CD4-positive, alpha-beta T cell treated with Interleukin-6 at 100 ng/mL for 8 hours (primary cell): ENCODE measurements around the gene AUTS2.

Experiments used
- DNase-seq: peaks from one replicate; pipeline ENCODE4 v3.0.0-alpha.2; 2020; ENCODE audit warnings: mixed read lengths, low spot score

AUTS2 gene

DNA sequence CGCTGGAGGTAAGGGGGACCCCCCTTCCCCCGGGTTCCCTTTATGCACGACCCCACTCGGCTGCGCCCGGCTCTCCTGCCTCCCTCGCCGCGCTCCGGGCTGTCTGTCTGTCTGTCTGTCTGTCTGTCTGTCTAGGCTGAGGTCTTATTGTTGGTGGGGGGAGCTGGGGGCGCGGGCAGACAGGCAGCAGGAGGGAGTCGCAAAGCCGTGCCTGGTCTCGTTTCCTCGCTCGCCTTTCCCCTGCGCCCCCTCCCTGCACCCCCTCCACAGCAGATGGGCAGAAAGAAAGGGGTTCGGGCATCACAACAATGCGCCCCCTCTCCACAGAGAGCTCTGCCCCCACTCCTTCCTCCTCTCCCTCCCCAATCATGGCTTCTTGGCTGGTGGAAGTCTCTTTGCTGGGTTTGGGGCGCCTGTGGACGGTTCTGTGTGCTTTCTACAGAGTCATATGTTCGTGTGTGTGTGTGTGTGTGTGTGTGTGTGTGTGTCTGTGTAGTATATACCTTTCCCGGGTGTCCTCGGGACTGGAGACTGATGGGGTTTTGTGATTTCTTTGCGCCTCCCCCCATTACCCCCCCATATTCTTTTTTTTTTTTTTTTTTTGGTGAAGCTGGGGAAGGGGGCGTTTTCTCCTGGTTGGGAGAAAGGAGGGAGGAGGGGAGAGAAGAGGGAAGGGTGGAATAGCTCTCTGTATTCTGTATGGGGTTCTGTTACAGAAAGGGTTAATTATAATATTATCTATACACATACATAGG lies 1.9 kb downstream of the AUTS2 start:
- DNase-seq = no peak

DNA sequence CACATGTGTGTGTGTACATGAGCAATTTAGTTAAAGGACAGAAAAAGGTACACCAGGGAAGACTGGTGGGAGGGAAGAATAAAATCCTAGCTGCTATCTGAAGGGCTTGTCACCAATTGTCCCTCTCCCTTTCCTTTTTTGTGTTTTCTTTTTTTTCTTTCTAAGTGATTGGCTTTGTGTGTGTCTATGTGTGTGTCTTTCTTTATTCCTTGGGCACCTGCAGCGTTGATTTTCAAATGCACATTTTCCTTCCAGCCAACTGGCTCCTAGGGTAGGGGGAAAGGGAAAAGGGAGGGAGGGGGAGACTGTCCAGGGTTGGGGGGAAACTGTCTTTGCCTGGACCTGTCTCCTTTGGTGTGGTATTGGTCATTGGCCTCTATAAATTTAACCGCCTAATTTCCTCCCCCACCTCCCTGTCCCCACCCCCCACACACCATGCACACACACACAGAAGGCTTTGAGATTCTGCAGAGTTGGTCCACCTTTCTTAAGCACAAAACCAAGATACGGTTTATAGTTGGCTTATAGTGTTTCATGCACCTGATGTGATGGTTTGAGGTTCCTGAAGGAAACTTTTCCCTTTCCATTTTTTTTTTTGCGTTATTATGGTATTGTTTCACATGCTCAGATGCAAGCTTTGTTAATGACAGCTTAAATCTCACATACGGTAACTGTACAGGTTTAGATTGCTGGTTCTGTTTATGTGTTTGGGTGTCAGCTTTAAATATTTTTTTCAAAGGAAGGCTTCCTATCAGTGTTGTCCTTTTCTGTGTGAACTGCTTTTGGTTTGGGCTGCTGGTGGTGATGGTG lies 2.6 kb downstream of the AUTS2 start:
- DNase-seq = no peak

DNA sequence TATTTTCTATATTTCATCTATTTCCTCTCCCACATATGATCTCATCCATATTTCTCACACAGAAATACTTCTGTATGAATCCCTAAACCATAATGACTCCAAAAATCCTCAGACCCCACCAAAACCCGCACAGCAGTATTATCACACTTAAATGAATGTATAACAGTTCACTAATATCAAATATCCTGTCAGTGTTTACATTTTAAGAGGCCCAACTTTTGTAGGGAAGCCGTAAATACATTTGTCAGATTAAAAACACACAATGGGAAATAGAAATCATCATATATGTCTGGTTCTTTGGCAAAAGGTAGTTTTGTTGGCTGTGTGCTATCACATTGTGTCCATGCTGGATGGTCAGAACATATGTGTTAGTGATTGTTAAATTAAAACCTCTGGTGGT lies 4.2 kb downstream of the AUTS2 start:
- DNase-seq = no peak

DNA sequence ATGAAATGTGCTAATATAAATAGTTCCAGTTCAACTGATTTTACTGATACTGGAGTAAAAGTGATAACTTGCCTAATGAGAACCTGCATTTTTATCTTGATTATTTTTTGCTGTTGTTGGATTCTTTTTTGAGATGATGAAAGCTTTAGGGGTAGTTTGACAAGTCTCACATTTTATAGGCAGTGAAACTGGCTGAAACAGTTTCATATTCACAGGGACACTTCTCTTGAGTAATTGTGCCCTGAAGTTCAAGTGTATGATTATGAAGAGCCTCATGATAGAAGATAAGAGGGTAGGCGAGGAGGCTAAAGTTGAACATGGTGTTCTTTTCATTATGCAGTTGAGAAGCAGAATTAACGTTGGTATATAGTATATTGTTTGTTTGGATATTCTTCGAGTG lies 5.1 kb downstream of the AUTS2 start:
- DNase-seq = no peak

DNA sequence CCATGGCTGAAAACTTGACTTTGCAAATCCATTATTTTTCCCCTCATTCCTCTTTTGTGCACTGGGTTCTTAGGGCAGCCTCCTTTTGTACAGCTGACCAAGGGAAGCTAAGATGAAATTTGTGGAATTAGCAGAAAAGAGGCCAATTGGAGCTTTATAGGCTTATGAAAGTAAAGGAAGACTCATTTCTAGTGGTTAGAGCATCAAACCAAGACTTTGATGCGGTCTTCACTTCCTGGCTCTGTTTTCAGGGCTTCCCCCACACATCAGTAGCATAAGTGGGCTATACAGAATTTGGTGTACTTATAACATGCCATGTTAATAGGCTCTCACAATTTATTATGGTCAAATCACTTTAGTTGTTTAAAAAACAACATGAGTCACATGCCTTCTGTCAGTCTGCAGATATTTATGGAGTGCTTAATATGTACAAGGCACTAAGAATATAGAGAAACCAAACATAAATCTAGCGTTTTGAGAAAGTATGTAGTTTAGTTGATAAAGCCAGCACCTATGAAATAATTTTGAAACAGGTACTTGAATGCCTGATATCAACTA lies 5.7 kb downstream of the AUTS2 start:
- DNase-seq = peak; percentile 14

GRCh38 chr7:69605070-69605469 lies 6.8 kb downstream of the AUTS2 start:
- DNase-seq = no peak

DNA sequence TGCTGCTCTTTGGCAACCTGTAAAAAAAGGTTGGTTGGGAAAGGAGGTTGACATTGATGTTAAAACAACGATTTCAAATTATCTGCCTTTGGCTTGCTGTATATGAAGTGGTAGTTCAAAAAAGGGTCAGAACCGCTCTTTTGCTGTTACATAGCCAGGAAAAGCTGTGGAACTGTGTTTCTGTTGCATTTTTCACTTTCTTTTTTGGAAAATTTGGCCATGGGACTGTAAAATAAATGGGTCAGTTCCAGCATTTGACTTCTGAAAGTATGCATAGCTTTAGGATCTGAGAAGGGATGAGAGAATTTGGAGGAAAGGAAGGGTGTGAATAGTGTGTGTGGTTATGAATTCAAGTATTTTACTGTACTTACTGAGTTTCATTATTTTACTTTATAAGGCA lies 7.3 kb downstream of the AUTS2 start:
- no peak for DNase-seq

GRCh38 chr7:69608049-69608448 lies 9.8 kb downstream of the AUTS2 start:
- DNase-seq = no peak

GRCh38 chr7:69608878-69609277 lies 10.6 kb downstream of the AUTS2 start:
- no peak for DNase-seq

DNA sequence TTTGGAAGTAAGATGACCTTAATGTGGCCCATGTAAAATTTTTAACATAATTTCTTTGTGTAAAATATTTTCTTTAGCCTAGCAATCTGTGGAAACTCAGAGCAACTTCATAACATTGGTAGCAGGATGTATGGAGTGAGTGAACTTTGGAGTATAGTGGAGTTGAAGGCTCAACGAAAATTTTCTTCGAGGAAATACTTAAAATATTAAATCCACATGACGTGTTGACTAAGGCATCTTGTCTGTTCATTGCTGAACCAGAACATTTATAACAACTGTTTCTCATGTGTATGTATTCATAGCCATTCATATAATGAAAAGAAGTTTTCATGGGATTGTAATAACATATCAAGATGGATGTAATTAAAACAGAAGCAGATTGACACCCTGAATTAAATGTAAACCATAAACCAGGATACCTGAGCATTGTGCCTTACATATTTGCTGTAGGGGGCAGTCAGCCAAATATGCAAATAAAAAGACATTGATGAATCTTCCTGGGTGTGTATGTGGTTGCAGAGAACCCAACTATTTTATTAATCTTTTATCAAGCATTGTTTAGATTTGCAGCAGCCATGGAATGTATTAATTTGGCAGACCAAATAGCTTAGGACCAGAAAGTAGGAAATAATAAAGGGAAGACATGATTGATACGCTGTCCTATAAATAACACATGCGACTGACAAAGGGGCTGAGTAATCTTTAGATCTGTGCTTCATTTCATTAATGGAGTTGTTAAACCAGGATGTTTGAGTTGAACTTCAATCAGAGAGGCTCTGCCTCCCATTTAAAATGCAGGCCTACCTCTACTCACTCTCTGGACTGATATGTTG lies 11.5 kb downstream of the AUTS2 start:
- DNase-seq = no peak

- no peak for DNase-seq
Observed at GRCh38 chr7:69610374-69611084, 12.3 kb downstream of the AUTS2 start.

GRCh38 chr7:69612981-69613380 lies 14.7 kb downstream of the AUTS2 start:
- DNase-seq = no peak

DNA sequence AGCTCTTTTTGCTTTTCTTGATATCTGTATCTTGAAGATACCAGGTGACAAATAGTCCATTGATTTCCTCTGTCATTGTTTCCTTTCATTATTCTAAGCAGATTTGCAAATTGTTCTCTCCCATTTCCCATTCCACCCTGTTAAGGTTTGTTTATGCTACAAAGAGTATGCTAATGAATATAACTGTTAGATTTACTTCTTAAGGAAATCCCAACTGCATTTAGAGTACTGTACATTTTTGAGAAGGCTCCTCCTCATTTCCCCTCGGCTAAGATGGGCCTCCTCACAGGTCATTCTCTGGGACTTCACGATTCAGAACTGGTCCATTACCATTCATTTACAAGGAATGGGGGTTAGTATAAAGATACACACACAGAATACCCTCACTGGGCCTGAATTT lies 15.6 kb downstream of the AUTS2 start:
- no peak for DNase-seq

GRCh38 chr7:69615685-69616084 lies 17.4 kb downstream of the AUTS2 start:
- no peak for DNase-seq

GRCh38 chr7:69617364-69617763 lies 19.1 kb downstream of the AUTS2 start:
- no peak for DNase-seq

GRCh38 chr7:69619054-69619453 lies 20.8 kb downstream of the AUTS2 start:
- DNase-seq = no peak

DNA sequence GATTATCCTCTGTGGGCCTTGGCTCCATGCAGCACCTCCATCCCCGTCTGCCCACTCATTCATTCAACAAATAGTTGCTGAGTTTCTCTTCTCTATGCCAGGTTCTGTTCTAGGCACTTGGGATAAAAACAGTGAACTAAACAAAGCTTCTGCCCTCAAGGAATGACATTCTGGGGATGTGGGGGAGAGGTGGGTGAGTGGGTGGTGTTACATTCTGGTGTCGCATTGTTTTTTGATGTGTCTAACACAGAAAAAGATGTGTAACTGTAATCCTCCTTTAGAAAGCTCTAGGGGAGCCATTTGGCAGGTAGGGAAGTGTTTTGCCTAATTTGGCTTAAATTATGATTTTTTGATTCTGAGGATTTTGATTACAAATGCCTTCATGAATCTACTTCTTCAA lies 21.4 kb downstream of the AUTS2 start:
- no peak for DNase-seq

GRCh38 chr7:69620063-69620462 lies 21.8 kb downstream of the AUTS2 start:
- DNase-seq = no peak

- DNase-seq = no peak
Observed at GRCh38 chr7:69620650-69621049, 22.4 kb downstream of the AUTS2 start.

GRCh38 chr7:69622014-69622835 lies 23.9 kb downstream of the AUTS2 start:
- no peak for DNase-seq

DNA sequence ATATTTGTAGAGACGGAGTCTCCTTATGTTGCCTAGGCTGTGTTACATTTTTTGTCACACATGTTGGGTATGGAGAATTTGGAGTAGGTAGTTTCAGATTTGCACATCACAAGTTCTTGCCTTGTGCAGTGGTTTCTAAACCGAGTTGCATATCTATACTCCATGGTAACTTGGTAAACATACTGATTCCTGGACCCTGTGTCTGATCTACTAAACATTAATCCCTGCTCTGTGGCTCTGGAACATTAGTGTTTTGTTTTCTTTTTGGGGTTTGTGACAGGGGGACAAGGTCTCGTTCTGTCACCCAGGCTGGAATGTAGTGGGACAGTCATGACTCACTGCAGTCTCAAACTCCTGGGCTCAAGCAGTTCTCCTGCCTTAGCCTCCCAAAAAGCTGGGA lies 24.7 kb downstream of the AUTS2 start:
- DNase-seq = no peak
